Measurements from ENCODE around the gene RAP2B. TPM values are rescaled to one million over a fixed set of nuclear protein-coding genes. Genes with fewer than 3 reads are reported as not detected.

RAP2B gene
- total RNA-seq: 12.9 and 15.3 TPM in 2 replicates

DNA sequence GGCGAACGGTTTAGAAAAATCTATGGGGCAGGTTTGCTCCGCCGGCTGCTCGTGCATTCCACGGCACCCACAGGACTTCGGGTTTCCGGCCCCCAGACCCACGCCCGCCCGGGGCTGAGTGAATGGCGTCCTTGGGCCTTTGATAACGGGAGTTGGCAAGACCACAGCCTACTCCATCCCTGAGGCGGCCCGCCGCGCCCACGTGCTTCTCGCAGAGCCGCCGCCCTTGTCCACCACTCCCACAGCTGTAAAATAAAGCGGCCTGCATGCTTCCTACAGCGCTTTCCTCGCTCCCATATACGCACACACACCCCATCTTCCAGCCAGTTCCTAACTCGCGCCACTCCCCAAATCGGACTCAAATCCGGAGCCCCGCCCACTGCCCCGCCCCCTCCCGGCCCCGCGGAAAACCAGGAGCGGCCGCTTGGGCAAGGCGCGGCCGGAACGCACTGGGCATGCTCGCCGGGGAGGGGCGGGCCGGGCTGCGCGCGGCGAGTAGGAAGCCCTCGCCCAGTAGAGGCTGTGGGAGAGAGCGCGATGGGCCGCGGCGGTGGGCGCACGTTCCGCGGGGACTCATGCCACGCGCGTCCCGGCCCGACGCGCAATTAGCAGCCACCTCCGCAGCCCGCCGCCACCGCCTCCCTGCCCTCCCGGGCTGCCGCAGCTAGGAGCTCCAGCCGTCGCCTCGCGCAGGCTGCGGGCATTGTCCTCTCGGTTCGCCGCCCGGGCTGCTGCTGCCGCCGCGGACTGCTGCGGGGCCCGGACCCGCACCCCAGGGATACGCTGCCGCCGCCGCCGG is at the start of gene RAP2B:
RAP2B (plus strand) TSS at position 513 of the 799 bp plus-strand sequence. CDS start 468 bp downstream, outside the sequence.

